ENCODE measurements around the gene FBXO48.

The FBXO48 gene

GRCh38 chr2:68432696-68433658 is 34.1 kb downstream of the FBXO48 start:
- DNase-seq: no peak

GRCh38 chr2:68431316-68431972 is 35.6 kb downstream of the FBXO48 start:
- DNase-seq: no peak

DNA sequence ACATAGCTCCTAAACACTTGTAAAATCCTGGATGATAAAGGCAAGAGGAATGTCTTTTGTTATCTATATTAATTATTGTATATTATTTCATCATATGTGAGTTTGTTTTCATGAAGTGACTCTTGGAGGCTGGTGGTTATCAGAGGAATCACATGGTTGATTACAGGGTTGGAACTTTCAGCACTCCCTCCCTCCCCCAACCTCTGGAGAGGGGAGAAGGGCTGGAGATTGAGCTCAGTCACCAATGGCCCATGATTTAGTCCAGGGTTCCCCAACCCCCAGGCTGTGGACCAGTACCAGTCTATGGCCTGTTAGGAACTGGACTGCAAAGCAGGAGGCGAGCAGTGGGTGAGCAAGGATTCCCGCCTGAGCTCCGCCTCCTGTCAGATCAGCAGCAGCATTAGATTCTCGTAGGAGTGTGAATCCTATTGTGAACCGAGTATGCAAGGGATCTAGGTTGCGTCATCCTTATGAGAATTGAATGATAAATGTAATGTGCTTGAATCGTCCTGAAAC is 37.7 kb downstream of the FBXO48 start:
- DNase-seq: no peak

GRCh38 chr2:68428746-68429145 is 38.3 kb downstream of the FBXO48 start:
- no peak for DNase-seq

DNA sequence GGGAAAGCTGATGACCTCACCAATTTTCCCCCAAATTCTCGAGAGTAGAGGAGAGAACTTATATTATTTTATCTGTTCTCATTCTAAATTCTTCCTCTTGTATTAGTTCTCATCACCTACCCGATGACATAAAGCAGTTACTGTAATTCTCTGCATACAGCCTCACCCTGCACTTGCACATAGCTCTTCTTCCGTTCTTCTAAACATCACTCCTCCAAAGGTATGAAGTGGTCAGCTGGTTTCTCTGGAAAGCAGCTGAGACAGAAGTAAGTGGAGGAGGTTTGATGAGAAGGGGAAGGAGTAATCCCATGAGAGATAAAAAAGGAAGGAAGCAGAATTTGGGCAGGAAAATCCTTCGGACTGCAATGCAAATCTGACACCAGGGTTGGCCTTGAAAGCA is 39.0 kb downstream of the FBXO48 start:
- no peak for DNase-seq

- peak; percentile 9 for DNase-seq
Measured at GRCh38 chr2:68426848-68427579, 40.1 kb downstream of the FBXO48 start.

- no peak for DNase-seq
Measured at GRCh38 chr2:68426446-68426845, 40.6 kb downstream of the FBXO48 start.

DNA sequence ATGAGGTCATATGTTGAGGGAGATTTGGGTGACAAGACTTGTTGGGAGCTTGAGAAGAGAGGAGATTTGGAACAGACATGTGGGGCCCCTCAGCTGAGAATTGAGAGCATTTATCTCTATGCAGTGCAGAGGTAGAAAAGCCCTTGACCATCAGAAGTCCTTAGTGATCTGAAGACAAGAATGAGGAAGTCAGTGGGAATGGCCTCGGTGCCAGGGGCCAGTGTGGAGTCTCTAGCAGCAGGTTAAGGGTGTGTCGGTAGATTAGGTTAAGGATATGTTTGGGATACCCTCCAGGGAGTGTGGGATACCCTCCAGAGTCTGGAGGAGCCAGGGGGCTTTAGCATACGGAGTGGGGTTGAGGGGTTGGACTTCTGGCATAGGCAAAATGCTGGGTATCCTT is 41.6 kb downstream of the FBXO48 start:
- DNase-seq: no peak

GRCh38 chr2:68423966-68424650 is 43.0 kb downstream of the FBXO48 start:
- DNase-seq: no peak

DNA sequence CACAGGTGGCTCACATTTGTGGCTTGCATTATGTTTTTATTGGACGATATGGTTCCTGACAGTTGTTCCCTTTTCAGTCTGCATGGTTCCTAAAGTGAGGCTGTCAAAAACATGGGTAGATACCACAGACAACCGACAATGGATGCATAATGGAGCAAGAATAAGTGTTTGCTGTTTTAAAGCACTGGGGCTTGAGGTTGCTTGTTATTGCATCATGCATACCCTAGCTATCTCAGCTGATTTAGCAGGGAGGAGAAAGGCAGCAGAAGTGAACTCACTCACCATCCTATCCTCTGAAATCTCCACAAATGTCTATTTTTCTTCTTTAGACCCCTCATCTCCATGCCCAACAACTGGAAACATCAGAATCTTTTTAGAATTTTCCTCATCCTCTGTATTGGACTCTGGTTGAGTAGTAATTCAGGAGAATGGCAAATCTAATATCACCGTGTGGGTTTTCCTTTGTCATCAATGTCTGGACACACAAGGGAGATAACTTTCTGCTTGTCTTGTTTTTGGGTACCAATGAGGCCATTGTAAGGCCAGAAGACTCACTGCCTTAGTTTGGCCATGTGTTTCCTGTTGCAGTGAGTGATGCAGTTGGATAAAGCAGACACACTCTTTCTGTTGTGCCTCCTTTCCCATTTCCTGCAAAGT is 46.7 kb downstream of the FBXO48 start:
- no peak for DNase-seq

GRCh38 chr2:68418855-68419254 is 48.2 kb downstream of the FBXO48 start:
- DNase-seq: no peak

DNA sequence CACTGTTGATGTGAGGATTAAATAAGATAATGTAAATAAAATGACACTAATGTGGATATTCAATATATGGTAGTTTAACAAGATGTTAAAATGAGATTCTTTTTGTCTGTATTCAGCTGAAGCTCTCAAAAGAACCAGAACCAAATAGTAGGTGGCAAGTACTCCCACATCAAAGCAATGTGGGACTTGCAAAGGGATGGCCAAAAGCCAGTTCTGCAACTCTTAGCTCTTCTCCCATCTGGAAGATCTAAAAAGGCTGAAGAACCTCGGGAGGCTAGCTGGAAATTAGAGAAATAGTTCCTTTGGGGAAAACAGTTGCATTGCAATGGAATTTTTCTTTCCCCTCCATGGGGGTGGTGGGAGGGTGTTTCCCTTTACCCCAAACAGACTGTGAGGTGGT is 48.7 kb downstream of the FBXO48 start:
- no peak for DNase-seq

- DNase-seq: no peak
Measured at GRCh38 chr2:68417926-68418325, 49.2 kb downstream of the FBXO48 start.

DNA sequence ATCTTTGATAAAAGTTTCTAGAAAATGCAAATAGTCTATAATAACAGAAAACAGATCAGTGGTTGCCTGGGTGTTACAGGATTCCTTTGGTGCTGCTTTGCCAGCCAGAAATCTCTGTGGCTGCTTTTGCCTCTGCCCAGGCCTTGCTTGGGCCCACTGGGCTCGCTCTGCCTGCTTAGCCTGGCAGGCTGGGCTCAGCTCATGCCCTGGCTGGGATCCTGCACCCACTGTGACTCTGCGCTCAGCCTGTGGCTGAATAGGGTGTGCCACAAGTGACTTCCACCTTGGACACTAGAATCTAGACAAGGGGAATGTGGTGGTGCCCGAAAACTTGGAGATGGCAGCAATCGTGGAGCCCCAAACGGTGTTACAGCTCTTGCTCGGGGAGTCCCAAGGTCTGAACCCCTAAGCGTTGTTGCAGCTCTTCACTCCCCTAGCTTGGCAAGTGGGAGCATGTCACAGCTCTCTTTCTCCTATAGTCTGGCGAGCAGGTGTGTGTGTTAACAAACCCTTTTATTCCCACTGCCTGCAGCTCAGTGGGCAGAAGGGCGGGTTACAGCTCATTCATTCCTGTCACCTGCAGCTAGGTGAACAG is 50.9 kb downstream of the FBXO48 start:
- no peak for DNase-seq

- no peak for DNase-seq
Measured at GRCh38 chr2:68415521-68415920, 51.6 kb downstream of the FBXO48 start.

GRCh38 chr2:68414876-68415275 is 52.2 kb downstream of the FBXO48 start:
- no peak for DNase-seq

GRCh38 chr2:68414452-68414851 is 52.6 kb downstream of the FBXO48 start:
- no peak for DNase-seq

GRCh38 chr2:68413466-68413865 is 53.6 kb downstream of the FBXO48 start:
- no peak for DNase-seq

- no peak for DNase-seq
Measured at GRCh38 chr2:68412127-68412819, 54.8 kb downstream of the FBXO48 start.

DNA sequence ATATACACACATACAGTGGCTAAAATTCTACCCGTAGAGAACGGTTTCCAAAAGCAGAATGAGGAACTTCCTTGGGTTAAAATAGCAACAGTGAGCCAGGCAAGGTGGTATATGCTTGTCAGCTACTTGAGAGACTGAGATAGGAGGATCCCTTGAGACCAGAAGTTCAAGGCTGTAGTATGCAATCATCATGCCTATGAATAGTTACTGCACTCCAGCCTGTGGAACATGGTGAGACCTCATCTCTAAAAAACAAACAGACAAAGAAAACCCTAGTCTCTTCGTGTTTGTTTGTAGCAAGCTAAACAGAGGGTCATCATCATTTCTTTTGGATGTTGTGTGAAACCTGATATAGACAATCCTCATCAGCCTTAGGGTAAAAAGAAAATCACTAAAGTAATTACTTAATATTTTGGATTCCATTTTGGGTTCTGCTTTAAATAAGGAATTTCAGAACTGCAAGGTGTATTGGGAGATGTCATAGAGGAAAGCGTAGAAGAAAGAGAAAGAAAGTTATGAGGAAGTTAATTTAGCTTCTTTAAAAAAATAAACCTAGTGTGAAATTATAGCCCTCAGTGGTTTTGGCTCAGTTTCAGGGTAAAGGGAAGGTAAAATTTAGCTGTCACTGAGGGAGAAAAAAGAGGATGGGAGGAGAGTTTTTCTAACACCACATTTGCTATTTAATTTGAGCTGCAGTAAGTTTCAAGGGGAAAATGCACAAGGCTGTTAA is 55.5 kb downstream of the FBXO48 start:
- no peak for DNase-seq
